GM12878 (cell line): Measurements from ENCODE around the gene IP6K3. TPM values are rescaled to one million over a fixed set of nuclear protein-coding genes. Genes with fewer than 3 reads are reported as not detected.

ENCODE experiments used
- ATAC-seq: fragments of 200-7000 bp; cut with Tn5 transposase; 3 replicates; pipeline ENCODE4 v1.9.1; 2020; ENCODE audit warnings: mild to moderate bottlenecking, moderate library complexity
- BruUV-seq: library from RNA; stranded (reverse); fragments of 400-500 nt; replicated peaks from 2 replicates; lab custom pipeline; 2021; lab: Mats Ljungman, UMichigan
- CTCF ChIA-PET: fragments of 300-600 bp; sonication (Branson Sonifier 250); formaldehyde crosslinking; extraction: SDS; loops from one replicate; lab custom pipeline; 2021; ENCODE audit warnings: inconsistent platforms; lab: Yijun Ruan, JAX
- POLR2A ChIA-PET: fragments of 350-600 bp; formaldehyde crosslinking; extraction: SDS; loops from one replicate; lab custom pipeline; 2021; ENCODE audit warnings: inconsistent platforms; lab: Charles Lee
- RAD21 ChIA-PET: fragments of 300-600 bp; sonication (Branson Sonifier 250); formaldehyde crosslinking; loops from one replicate; lab custom pipeline; 2023; ENCODE audit warnings: antibody characterized with exemption; ENCODE audit not compliant: unreplicated experiment; lab: Charles Lee
- SMC1A ChIA-PET: fragments of 300-600 bp; sonication (Branson Sonifier 250); formaldehyde crosslinking; loops from one replicate; lab custom pipeline; 2023; ENCODE audit not compliant: unreplicated experiment, uncharacterized antibody; lab: Charles Lee
- DNase-seq: peaks from one replicate; pipeline ENCODE4 v3.0.0-alpha.2; 2011; ENCODE audit warnings: low read depth, low spot score
- FAIRE-seq: peaks from 3 replicates; lab custom pipeline; 2011; peaks lifted over from hg19 to GRCh38; lab: Jason Lieb, UNC
- H2AFZ ChIP-seq: 2 replicates; pipeline ENCODE4 v1.6.0; 2011; ENCODE audit warnings: low read depth, low read length, control low read depth; ENCODE audit not compliant: control insufficient read depth
- H3K27ac ChIP-seq: 2 replicates; pipeline ENCODE4 v1.5.1; 2011; ENCODE audit warnings: control low read depth; ENCODE audit not compliant: control insufficient read depth, insufficient read depth
- H3K27me3 ChIP-seq, 2 experiments: replicated peaks in 1 of 2; 2 replicates each; pipeline versions ENCODE4 v1.6.0 to v1.6.1; 2011; ENCODE audit warnings: low read length in 1 of 2; ENCODE audit not compliant: control insufficient read depth in 2 of 2, insufficient read depth in 2 of 2
- H3K36me3 ChIP-seq, 2 experiments: 2 replicates each; pipeline ENCODE4 v1.5.1; 2011; ENCODE audit warnings: low read length in 1 of 2; ENCODE audit not compliant: control insufficient read depth in 2 of 2, insufficient read depth in 2 of 2
- H3K4me1 ChIP-seq: 2 replicates; pipeline ENCODE4 v1.6.1; 2011; ENCODE audit warnings: mild to moderate bottlenecking, low read length, moderate library complexity, mixed read lengths; ENCODE audit not compliant: control insufficient read depth, insufficient read depth
- H3K4me2 ChIP-seq: 2 replicates; pipeline ENCODE4 v1.6.0; 2011; ENCODE audit warnings: control low read depth; ENCODE audit not compliant: control insufficient read depth, insufficient read depth
- H3K4me3 ChIP-seq: fragments of 200-600 bp; sonication (generic); 2 replicates; pipeline ENCODE4 v1.5.1; 2016
- H3K79me2 ChIP-seq: 2 replicates; pipeline ENCODE4 v1.6.0; 2011; ENCODE audit warnings: low read length; ENCODE audit not compliant: control insufficient read depth, insufficient read depth
- H3K9ac ChIP-seq: 2 replicates; pipeline ENCODE4 v1.8.0; 2011; ENCODE audit warnings: low read length, control low read depth, mixed read lengths; ENCODE audit not compliant: control insufficient read depth, insufficient read depth
- H3K9me3 ChIP-seq: replicated peaks from 3 replicates; pipeline ENCODE4 v1.5.1; 2011; ENCODE audit warnings: mild to moderate bottlenecking, low read length; ENCODE audit not compliant: control insufficient read depth, insufficient read depth
- H4K20me1 ChIP-seq: 2 replicates; pipeline ENCODE4 v1.6.0; 2011; ENCODE audit not compliant: control insufficient read depth, insufficient read depth
- EZH2 ChIP-seq: IDR thresholded peaks from 2 replicates; pipeline ENCODE4 v1.6.1; 2012; ENCODE audit warnings: low read depth, mild to moderate bottlenecking, control low read depth, inconsistent platforms, low read length, borderline replicate concordance; ENCODE audit not compliant: control insufficient read depth
- MYB ChIP-seq: fragments of 150-350 bp; IDR thresholded peaks from 2 replicates; pipeline ENCODE4 v1.6.1; 2014; ENCODE audit warnings: mild to moderate bottlenecking, low read depth, low read length, borderline replicate concordance
- NR2C1 ChIP-seq: fragments of 450-650 bp; IDR thresholded peaks from 2 replicates; pipeline ENCODE4 v1.6.1; 2017; ENCODE audit warnings: antibody characterized with exemption, mild to moderate bottlenecking, moderate library complexity
- POLR2A ChIP-seq: IDR thresholded peaks from 2 replicates; pipeline ENCODE4 v1.6.1; 2011; ENCODE audit warnings: low read depth, mild to moderate bottlenecking, low read length
- POLR2AphosphoS5 ChIP-seq: IDR thresholded peaks from 2 replicates; pipeline ENCODE4 v1.6.1; 2011; ENCODE audit warnings: mild to moderate bottlenecking, low read length, inconsistent platforms
- STAT3 ChIP-seq: IDR thresholded peaks from 2 replicates; pipeline ENCODE4 v1.6.1; 2011; ENCODE audit warnings: low read depth, low read length, improper control_type of control experiment
- YBX1 ChIP-seq: fragments of 450-650 bp; IDR thresholded peaks from 2 replicates; pipeline ENCODE4 v1.6.1; 2016; ENCODE audit warnings: antibody characterized with exemption
- WGBS: methylation state at CpG from one replicate; pipeline ENCODE4 v1.1.6; 2016; ENCODE audit warnings: low lambda C conversion rate; ENCODE audit not compliant: insufficient replicate concordance, insufficient coverage; ENCODE audit errors: missing lambda C conversion rate; 5-methylcytosine and 5-hydroxymethylcytosine counted together
- in situ Hi-C: fragments of 300-500 bp; cut with MboI; formaldehyde crosslinking; loops from 9 replicates; pipeline ENCODE4 v1.14.3; 2018; ENCODE audit warnings: mixed read lengths
- intact Hi-C: fragments of 100-400 bp; cut with micrococcal nuclease; formaldehyde crosslinking; loops from one replicate; pipeline ENCODE4 v1.14.2; 2022; ENCODE audit not compliant: unreplicated experiment
- polyA plus RNA-seq, 11 experiments: library from polyadenylated mRNA; depleted of rRNA in 4 of 11; unstranded in 6 of 11; stranded (reverse) in 5 of 11; fragments of >200 nt; fragmentation: Nextera tagmentation in 4 of 11; fragmentation: Illumina TruSeq in 1 of 11; extraction: Ambion mirVana in 4 of 11; extraction: Trizol in 1 of 11; gene quantifications; 1 replicate in 1 of 11; 2 replicates in 10 of 11; pipeline versions ENCODE4 v1.2.1 to v1.2.3, GENCODE V29; 2011 to 2016; ENCODE audit warnings: inconsistent platforms in 2 of 11, missing spikeins in 2 of 11, low read depth in 1 of 11
- total RNA-seq, 4 experiments: library from RNA; depleted of rRNA in 3 of 4; stranded (reverse); fragments of >200 nt in 3 of 4; fragmentation: Illumina TruSeq in 1 of 4; extraction: Trizol in 1 of 4; gene quantifications; 2 replicates each; pipeline versions ENCODE4 v1.2.1 to v1.2.3, GENCODE V29; 2013 to 2021
- TF ChIP-seq, protein P1 (sequence below): fragments of 150-350 bp; IDR thresholded peaks from 2 replicates; pipeline ENCODE4 v1.6.1; 2016; ENCODE audit warnings: low read depth, low read length
- TF ChIP-seq, protein P2 (sequence below): IDR thresholded peaks from 2 replicates; pipeline ENCODE4 v1.6.1; 2012; ENCODE audit warnings: low read depth, low read length, improper control_type of control experiment
- TF ChIP-seq, protein P3 (sequence below): fragments of 450-650 bp; conservative IDR thresholded peaks from 2 replicates; pipeline ENCODE4 v1.6.1; 2017; ENCODE audit warnings: mild to moderate bottlenecking, moderate library complexity

Gene IP6K3
- total and polyA plus RNA-seq, 10 of the 15 experiments (the other 5 are each of a cell fraction or from before 2014, with no cell fraction given) = 0.02 to 0.15 (median 0.09) TPM; not detected in 7

DNA sequence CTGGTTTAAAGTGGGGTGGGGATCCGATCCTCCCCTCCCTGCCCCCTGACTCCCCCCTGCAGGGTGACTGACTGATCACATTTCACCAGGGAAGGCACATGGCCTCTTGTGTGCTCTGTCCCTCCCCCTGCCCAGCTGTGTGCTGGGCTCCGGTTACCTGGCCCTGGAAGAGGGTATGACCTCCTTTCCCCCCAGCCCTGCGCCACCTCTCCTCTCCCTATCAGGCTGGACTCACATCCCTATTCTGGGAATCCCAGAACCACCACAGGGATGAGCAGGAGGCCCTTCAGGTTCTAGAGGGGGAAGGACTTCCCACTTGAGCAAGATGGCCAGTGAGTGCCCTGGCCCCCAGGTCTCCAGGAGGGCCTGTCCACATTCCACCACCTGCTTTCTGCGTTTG, 2.1 kb upstream of the IP6K3 start:
- H4K20me1 ChIP-seq = no peaks in the 10 kb centered on the region
- ChIA-PET SMC1A (no interaction called here), RAD21 (no interaction called here), CTCF (interaction anchor here (1.3 kb wide), 1 partner anchor 21 kb away, joined by 3 read pairs; no protein-coding TSS in a partner anchor), POLR2A (interaction anchor here (0.9 kb wide), 1 partner anchor 26 kb away, joined by 6 read pairs; no protein-coding TSS in a partner anchor)
- FAIRE-seq = no peak
- intact Hi-C loops = no loop called here
- H3K4me2 ChIP-seq = no peak overlapping the region
- in situ Hi-C loops = no loop called here
- no peak overlapping the region for H3K27ac ChIP-seq
- no peak overlapping the region for H3K4me3 ChIP-seq
- peaks cover 5% of the 10 kb centered on the region; the same call in 1 of the 2 replicates for H3K4me1 ChIP-seq
- no peak for ATAC-seq
- no peak overlapping the region for H3K9ac ChIP-seq
- no peak for TF ChIP-seq YBX1
- no peak for TF ChIP-seq STAT3
- TF ChIP-seq NR2C1 = no peak
- no peak for TF ChIP-seq EZH2
- TF ChIP-seq, protein P1, sequence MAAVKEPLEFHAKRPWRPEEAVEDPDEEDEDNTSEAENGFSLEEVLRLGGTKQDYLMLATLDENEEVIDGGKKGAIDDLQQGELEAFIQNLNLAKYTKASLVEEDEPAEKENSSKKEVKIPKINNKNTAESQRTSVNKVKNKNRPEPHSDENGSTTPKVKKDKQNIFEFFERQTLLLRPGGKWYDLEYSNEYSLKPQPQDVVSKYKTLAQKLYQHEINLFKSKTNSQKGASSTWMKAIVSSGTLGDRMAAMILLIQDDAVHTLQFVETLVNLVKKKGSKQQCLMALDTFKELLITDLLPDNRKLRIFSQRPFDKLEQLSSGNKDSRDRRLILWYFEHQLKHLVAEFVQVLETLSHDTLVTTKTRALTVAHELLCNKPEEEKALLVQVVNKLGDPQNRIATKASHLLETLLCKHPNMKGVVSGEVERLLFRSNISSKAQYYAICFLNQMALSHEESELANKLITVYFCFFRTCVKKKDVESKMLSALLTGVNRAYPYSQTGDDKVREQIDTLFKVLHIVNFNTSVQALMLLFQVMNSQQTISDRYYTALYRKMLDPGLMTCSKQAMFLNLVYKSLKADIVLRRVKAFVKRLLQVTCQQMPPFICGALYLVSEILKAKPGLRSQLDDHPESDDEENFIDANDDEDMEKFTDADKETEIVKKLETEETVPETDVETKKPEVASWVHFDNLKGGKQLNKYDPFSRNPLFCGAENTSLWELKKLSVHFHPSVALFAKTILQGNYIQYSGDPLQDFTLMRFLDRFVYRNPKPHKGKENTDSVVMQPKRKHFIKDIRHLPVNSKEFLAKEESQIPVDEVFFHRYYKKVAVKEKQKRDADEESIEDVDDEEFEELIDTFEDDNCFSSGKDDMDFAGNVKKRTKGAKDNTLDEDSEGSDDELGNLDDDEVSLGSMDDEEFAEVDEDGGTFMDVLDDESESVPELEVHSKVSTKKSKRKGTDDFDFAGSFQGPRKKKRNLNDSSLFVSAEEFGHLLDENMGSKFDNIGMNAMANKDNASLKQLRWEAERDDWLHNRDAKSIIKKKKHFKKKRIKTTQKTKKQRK = no peak
- no peak for TF ChIP-seq MYB
- TF ChIP-seq, protein P2, sequence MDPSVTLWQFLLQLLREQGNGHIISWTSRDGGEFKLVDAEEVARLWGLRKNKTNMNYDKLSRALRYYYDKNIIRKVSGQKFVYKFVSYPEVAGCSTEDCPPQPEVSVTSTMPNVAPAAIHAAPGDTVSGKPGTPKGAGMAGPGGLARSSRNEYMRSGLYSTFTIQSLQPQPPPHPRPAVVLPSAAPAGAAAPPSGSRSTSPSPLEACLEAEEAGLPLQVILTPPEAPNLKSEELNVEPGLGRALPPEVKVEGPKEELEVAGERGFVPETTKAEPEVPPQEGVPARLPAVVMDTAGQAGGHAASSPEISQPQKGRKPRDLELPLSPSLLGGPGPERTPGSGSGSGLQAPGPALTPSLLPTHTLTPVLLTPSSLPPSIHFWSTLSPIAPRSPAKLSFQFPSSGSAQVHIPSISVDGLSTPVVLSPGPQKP = no peak
- TF ChIP-seq POLR2A = no peak
- TF ChIP-seq, protein P3, sequence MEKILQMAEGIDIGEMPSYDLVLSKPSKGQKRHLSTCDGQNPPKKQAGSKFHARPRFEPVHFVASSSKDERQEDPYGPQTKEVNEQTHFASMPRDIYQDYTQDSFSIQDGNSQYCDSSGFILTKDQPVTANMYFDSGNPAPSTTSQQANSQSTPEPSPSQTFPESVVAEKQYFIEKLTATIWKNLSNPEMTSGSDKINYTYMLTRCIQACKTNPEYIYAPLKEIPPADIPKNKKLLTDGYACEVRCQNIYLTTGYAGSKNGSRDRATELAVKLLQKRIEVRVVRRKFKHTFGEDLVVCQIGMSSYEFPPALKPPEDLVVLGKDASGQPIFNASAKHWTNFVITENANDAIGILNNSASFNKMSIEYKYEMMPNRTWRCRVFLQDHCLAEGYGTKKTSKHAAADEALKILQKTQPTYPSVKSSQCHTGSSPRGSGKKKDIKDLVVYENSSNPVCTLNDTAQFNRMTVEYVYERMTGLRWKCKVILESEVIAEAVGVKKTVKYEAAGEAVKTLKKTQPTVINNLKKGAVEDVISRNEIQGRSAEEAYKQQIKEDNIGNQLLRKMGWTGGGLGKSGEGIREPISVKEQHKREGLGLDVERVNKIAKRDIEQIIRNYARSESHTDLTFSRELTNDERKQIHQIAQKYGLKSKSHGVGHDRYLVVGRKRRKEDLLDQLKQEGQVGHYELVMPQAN = no peak
- no peak for TF ChIP-seq POLR2AphosphoS5
- WGBS = 39% methylated on average over 4 of the region's 4 CpGs
- no peak for DNase-seq
- no peaks in the 10 kb centered on the region for H3K79me2 ChIP-seq
- no TSS peak for BruUV-seq
- H3K36me3 ChIP-seq = no peaks in the 10 kb centered on the region
- H3K9me3 ChIP-seq = no peaks in the 10 kb centered on the region
- no peaks in the 10 kb centered on the region; a peak in 1 of 4 replicates for H3K27me3 ChIP-seq
- H2AFZ ChIP-seq = no peak overlapping the region
